Mucosa of descending colon (tissue), 3 donors: ENCODE measurements around the gene SKAP2. TPM values are rescaled to one million over a fixed set of nuclear protein-coding genes. Genes with fewer than 3 reads are reported as not detected.

Experiments used
- ATAC-seq: fragments of 200-7000 bp; cut with Tn5 transposase; one replicate; pipeline ENCODE4 v1.9.1; 2020; ENCODE audit warnings: mild to moderate bottlenecking, moderate library complexity
- DNase-seq, 3 donors: peaks; one replicate each; pipeline ENCODE4 v3.0.0-alpha.2; 2020
- H3K36me3 ChIP-seq: fragments of 200-600 bp; one replicate; pipeline ENCODE4 v1.8.0; 2021; ENCODE audit warnings: low read depth, mild to moderate bottlenecking
- H3K4me1 ChIP-seq: fragments of 200-600 bp; one replicate; pipeline ENCODE4 v1.8.0; 2021; ENCODE audit warnings: low read depth, mild to moderate bottlenecking
- H3K4me3 ChIP-seq: fragments of 200-600 bp; one replicate; pipeline ENCODE4 v1.8.0; 2021; ENCODE audit warnings: mild to moderate bottlenecking
- H3K9me3 ChIP-seq: fragments of 200-600 bp; one replicate; pipeline ENCODE4 v1.8.0; 2021; ENCODE audit warnings: mild to moderate bottlenecking
- CTCF ChIP-seq: fragments of 200-600 bp; IDR thresholded peaks from one replicate; pipeline ENCODE4 v1.8.0; 2022; ENCODE audit warnings: antibody characterized with exemption, mild to moderate bottlenecking
- intact Hi-C, 2 donors: fragments of 100-400 bp; cut with DNase I in 1 of 2; cut with micrococcal nuclease in 1 of 2; formaldehyde crosslinking; loops; one replicate each; pipeline versions ENCODE4 v1.11.0 to v1.11.1; 2022; cut with DNase I, micrococcal nuclease
- total RNA-seq, 3 donors: library from RNA; stranded (reverse); fragmentation: NEBNext Ultra II Directional in 2 of 3; extraction: Animal tissue kit (Norgen Biotek cat#: 25700) in 2 of 3; gene quantifications; one replicate each; pipeline versions ENCODE4 v1.2.1 to v1.2.4, GENCODE V29; 2021 to 2023
- donor health status: DM: no; HTN: no; CAD: no; lungs with moderate emphysema.
- donor health status: DM: no; HTN: no; CAD: no.
- donor health status: DM: no; HTN: yes; CAD: no.

The SKAP2 gene
- total RNA-seq, 3 donors from 2014 or later = 36.5 to 51.7 (median 40.3) TPM

GRCh38 chr7:26662646-26663045 is 201.7 kb downstream of the SKAP2 start:
- Histone ChIP-seq H3K36me3 (no peaks in the 10 kb centered on the region), H3K4me1 (no peaks in the 10 kb centered on the region), H3K9me3 (no peaks in the 10 kb centered on the region), H3K4me3 (no peak overlapping the region)
- TF ChIP-seq CTCF = no peak
- DNase-seq (no peak), ATAC-seq (no peak)
- intact Hi-C loops = loop anchor here in 1 of 2 donors (10.0 kb wide), 1 partner anchor 158 kb away; no protein-coding TSS in a partner anchor

GRCh38 chr7:26659121-26659520 is 205.3 kb downstream of the SKAP2 start:
- TF ChIP-seq CTCF = no peak
- Histone ChIP-seq H3K36me3 (no peaks in the 10 kb centered on the region), H3K4me1 (no peaks in the 10 kb centered on the region), H3K4me3 (no peak overlapping the region), H3K9me3 (no peaks in the 10 kb centered on the region)
- no peak for DNase-seq
- ATAC-seq = no peak
- intact Hi-C loops = no loop called here

GRCh38 chr7:26658389-26659084 is 205.9 kb downstream of the SKAP2 start:
- H3K4me3 ChIP-seq = no peak overlapping the region
- intact Hi-C loops = no loop called here
- H3K4me1 ChIP-seq = no peaks in the 10 kb centered on the region
- no peak for ATAC-seq
- no peak for DNase-seq
- H3K36me3 ChIP-seq = no peaks in the 10 kb centered on the region
- no peaks in the 10 kb centered on the region for H3K9me3 ChIP-seq
- no peak for TF ChIP-seq CTCF

- no peak for DNase-seq
- no peak for TF ChIP-seq CTCF
- Histone ChIP-seq H3K9me3 (no peaks in the 10 kb centered on the region), H3K4me3 (no peak overlapping the region), H3K4me1 (no peaks in the 10 kb centered on the region), H3K36me3 (no peaks in the 10 kb centered on the region)
- intact Hi-C loops = no loop called here
- no peak for ATAC-seq
Observed at GRCh38 chr7:26657686-26658388, 206.6 kb downstream of the SKAP2 start.

GRCh38 chr7:26657206-26657641 is 207.2 kb downstream of the SKAP2 start:
- H3K4me3 ChIP-seq = no peak overlapping the region
- no peak for TF ChIP-seq CTCF
- H3K9me3 ChIP-seq = no peaks in the 10 kb centered on the region
- no peak for ATAC-seq
- DNase-seq = no peak
- no peaks in the 10 kb centered on the region for H3K36me3 ChIP-seq
- intact Hi-C loops = no loop called here
- no peaks in the 10 kb centered on the region for H3K4me1 ChIP-seq
